NCI-H510A (cell line): Measurements from ENCODE around the gene PDGFA.

Experiments used
- DNase-seq: peaks from one replicate; lab custom pipeline; 2025; lab: John Stamatoyannopoulos, UW

PDGFA gene

GRCh38 chr7:459584-460373, 59.9 kb downstream of the PDGFA start:
- DNase-seq, result no peak

DNA sequence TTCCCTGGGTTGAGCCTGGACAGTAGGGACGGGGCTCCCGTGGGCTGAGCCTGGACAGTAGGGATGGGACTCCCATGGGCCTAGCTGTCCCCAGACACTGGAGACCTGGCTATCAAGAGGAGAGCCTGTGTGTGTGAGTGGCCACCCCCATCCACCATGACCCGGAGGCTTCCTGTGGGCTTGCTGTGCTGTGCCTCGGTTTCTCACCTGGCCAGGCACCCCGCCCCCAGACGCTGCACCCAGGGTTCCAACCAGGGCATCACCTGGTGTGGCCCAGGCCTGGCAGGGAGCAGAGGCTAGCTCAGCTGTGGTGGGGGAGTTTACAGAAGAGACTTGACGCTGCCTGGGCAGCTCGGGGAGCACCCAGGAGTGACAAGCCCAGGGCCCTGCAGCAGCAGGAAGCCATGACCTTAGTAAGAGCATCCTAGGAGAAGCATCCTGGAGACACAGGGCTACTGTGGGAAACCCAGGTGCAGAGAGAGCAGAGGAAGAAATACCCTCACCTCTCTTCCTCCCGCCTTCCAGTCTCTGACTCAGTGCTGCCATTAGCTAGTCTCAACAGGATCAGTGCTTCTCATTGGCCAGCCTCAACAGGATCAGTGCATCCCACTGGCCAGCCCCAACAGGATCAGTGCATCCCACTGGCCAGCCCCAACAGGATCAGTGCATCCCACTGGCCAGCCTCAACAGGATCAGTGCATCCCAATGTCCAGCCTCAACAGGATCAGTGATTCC, 61.0 kb downstream of the PDGFA start:
- DNase-seq, result no peak

DNA sequence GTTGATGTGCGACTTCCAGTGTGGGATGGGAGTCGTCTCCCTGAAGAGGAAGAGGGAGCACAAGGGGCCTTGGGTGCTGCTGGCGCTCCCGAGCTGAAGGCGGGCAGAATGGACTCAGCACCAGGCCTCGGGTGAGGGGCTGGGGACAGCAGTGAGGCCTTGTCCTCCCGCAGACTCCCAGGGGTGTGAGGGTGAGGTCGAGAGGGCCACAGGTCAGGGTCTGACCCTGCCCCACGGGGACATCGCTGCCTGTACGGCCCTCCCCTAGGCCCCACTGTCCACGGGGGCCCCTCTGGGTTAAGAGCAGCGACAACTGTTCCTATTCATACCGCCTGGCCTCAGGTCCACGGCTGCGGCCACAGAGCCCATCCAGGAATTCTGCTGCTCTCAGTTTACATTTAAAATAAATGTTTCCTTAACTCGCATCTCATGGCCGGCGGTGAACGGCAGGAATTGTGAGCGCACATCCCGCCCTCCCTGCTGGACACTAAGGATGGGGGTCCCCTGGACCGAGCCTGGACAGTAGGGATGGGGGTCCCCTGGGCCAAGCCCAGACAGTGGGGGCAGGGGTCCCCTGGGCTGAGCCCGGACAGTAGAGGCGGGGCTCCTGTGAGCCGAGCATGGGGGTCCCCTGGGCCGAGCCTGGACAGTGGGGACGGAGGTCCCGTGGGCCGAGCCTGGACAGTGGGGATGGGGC, 61.7 kb downstream of the PDGFA start:
- no peak for DNase-seq

GRCh38 chr7:455110-455928, 64.3 kb downstream of the PDGFA start:
- no peak for DNase-seq

- DNase-seq, result no peak
Observed at GRCh38 chr7:454356-455109, 65.1 kb downstream of the PDGFA start.

GRCh38 chr7:453597-454306, 65.9 kb downstream of the PDGFA start:
- DNase-seq, result no peak

DNA sequence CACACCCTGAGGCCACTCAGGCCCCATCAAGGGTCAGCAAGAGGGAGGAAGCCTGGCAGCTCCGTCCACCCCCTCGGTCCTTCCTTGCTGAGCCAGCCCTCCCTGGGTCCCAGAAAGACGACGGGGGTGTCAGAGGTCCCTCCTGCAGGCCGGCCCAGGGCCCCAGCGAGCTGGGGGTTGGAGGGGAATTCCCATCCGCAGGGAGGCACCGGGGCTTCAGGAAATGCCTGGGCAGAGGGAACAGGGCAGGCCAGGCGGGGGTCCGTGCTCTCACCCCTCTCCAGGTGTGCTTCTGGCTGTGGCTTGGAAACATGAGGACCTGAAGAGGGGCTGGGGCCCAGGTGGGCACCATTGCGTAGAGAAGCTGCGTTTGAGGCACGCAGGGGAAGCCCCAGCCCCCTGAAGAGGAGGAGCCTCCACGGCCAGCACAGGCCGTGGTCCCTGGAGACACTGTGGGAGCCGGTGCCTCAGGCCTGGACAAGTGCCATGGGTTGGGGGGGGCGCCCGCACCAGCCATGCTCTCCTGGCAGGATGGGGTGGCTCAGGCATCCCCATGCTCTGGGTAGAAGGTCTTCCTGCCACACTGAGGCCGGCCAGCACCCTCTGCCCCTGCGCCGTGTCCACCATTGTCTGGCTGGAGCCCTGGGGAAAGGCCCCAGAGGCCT, 66.7 kb downstream of the PDGFA start:
- no peak for DNase-seq

- DNase-seq, result no peak
Observed at GRCh38 chr7:452226-452751, 67.4 kb downstream of the PDGFA start.

- DNase-seq, result no peak
Observed at GRCh38 chr7:451255-452225, 68.1 kb downstream of the PDGFA start.

GRCh38 chr7:450741-451140, 68.9 kb downstream of the PDGFA start:
- DNase-seq, result no peak

DNA sequence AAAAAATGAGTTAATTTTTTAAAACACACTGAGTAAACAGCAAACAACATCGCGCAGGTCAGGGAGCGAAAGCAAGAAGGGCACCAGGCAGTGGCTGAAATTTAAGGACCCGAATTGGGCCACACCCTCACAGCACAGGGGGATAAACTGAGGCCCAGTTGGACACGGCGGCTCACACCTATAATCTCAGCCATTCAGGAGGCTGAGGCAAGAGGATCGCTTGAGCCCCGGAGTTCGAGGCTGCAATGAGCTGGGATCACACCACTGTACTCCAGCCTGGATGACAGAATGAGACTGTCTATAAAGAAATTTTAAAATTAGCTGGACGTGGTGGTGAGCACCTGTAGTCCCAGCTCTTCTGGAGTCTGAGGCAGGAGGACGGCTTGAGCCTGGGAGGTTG, 69.6 kb downstream of the PDGFA start:
- no peak for DNase-seq

GRCh38 chr7:449324-450019, 70.2 kb downstream of the PDGFA start:
- no peak for DNase-seq

- no peak for DNase-seq
Observed at GRCh38 chr7:447523-447922, 72.1 kb downstream of the PDGFA start.
